ENCODE results near the gene CD248. TPM values are rescaled to one million over a fixed set of nuclear protein-coding genes. Genes with fewer than 3 reads are reported as not detected.
"Not testable (repeated sequence)": the region's sequence is repeated elsewhere in the genome, so short reads cannot be mapped to it uniquely, and the experiment has no call there.

Gene CD248, protein sequence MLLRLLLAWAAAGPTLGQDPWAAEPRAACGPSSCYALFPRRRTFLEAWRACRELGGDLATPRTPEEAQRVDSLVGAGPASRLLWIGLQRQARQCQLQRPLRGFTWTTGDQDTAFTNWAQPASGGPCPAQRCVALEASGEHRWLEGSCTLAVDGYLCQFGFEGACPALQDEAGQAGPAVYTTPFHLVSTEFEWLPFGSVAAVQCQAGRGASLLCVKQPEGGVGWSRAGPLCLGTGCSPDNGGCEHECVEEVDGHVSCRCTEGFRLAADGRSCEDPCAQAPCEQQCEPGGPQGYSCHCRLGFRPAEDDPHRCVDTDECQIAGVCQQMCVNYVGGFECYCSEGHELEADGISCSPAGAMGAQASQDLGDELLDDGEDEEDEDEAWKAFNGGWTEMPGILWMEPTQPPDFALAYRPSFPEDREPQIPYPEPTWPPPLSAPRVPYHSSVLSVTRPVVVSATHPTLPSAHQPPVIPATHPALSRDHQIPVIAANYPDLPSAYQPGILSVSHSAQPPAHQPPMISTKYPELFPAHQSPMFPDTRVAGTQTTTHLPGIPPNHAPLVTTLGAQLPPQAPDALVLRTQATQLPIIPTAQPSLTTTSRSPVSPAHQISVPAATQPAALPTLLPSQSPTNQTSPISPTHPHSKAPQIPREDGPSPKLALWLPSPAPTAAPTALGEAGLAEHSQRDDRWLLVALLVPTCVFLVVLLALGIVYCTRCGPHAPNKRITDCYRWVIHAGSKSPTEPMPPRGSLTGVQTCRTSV
- polyA plus RNA-seq (2012; ENCODE audit: missing spikeins): not detected

DNA sequence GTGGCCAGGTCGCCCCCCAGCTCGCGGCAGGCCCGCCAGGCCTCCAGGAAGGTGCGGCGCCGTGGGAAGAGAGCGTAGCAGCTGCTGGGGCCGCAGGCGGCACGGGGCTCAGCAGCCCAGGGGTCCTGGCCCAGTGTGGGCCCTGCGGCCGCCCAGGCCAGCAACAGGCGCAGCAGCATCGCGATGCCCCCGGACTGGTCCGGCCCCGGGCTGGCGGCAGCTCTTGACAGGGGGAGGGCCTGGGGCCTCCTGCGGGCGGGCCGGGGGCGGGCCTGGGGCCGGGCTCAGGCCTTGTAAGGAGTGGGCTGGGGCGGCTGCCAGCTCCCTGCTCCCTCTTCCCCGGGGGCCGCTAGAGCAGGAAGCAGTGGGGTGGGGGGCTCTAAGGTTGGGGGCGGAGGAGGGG lies at the start of gene CD248:
Gene CD248 (minus strand): TSS at position 196 of the 403 bp plus-strand sequence. CDS start 17 bp downstream, at position 179.
- TF ChIP-seq TAF1 (IDR thresholded peaks at IDR 0.05; ENCODE audit: borderline replicate concordance, low read depth, low read length) (no peak), POLR2A (IDR thresholded peaks at IDR 0.05; ENCODE audit: low read depth, low read length) (no peak)
- FAIRE-seq: no peak
- DNase-seq (ENCODE audit: insufficient read length): no peak

DNA sequence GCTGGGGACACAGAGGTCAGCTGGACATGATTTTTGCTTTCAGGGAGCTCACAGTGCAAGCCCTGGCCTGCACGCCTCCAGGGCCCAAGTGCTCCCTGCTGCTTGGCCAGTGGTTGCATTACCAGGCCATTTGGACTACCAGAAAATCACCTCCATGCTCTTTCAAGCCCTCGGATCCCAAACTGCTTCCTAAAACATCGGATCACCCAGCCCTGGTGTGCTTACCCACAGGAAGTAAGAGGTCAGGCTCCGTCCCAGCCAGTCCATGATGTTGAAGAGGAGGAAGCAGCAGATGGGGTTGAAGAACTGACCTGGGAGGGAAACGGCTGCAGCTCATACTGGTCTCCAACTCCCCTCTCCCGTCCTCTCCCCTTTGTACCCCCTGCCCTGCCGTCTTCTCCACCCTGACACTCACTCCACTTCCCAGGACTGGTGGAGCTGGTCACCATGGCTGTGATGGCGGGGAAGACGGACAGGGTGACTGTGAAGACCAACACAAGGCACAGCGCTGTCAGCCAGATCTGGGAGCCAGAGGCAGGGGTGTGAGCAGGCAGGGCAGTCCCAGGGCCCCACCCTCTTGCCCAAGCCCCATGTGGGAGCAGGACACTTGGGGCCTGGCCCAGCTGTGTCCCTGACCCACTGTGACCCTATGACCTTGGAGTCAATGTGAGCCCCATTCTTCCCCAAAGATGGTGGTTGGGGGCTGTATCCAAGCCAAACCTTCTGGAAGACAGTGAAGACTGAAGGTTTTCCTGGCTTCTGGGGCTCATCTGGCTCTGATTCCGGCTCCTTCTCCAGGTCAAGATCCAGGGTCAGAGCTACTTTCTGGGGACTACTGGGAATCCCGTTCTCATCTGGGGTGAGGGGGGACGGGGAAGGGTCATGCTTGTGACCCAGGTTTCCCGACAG lies 49.1 kb upstream of the CD248 start:
- TF ChIP-seq POLR2AphosphoS5 (IDR thresholded peaks at IDR 0.05; ENCODE audit: low read depth, low read length): no peak
- TF ChIP-seq POLR2A (IDR thresholded peaks at IDR 0.05; ENCODE audit: low read depth, low read length): no peak
- no peak for TF ChIP-seq TAF1 (IDR thresholded peaks at IDR 0.05; ENCODE audit: borderline replicate concordance, low read depth, low read length)
- DNase-seq (ENCODE audit: insufficient read length): peak; percentile 4
- no peak for FAIRE-seq

DNA sequence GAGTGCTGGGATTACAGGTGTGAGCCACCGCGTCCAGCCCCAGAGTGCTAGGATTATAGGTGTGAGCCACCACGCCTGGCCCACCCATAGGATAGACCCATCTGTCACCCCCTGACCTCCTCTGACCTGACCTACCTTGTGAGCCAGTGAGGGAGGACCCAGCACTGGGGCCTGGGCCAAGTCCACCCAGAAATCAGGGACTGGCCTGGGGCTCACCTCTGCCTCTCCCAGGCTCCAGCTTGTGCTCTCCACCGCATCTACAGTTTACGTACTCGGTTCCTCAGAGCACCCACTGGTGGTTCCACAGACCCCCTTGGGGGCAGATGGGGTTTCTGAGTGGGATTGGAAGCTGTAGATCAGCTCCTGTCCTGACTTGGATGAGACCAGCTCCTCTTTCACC lies 48.3 kb upstream of the CD248 start:
- TF ChIP-seq POLR2A (IDR thresholded peaks at IDR 0.05; ENCODE audit: low read depth, low read length) (no peak), POLR2AphosphoS5 (IDR thresholded peaks at IDR 0.05; ENCODE audit: low read depth, low read length) (no peak), TAF1 (IDR thresholded peaks at IDR 0.05; ENCODE audit: borderline replicate concordance, low read depth, low read length) (no peak)
- FAIRE-seq (no peak), DNase-seq (ENCODE audit: insufficient read length) (peak; percentile 5)

DNA sequence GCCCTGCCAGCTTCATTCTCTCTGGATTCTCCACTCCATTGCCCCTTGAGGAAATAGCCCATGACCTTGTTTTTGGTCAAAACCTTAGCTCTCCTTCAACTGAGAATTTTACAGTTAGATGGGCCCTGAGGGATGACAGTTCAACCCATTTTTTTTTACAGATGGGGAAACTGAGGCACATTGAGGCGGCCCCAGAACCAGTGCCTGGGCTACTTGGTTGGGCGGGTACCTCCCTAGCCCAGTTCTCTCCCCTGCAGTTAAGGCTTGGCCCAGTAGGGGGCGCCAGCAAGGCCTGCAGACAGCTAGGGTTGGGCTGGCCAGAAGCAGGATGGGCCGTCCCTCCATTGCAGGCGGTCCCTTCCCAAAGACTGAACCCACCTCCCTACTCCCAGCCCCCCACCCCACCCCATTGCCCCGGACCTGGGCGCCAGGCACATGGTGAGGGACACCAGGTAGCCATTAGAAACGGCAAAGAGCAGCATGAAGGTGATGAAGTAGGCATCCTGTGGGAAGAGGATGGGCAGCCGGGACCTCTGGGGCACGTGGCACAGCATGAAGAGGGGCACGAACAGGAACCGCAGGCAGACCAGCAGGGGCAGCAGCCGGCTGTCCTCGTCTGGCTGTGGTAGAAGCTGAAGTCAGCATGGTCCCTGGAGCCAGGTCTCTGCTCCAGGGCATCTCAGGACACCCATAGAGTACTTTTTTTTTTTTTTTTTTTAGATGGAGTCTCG lies 47.1 kb upstream of the CD248 start:
- DNase-seq (ENCODE audit: insufficient read length): peak; percentile 82

DNA sequence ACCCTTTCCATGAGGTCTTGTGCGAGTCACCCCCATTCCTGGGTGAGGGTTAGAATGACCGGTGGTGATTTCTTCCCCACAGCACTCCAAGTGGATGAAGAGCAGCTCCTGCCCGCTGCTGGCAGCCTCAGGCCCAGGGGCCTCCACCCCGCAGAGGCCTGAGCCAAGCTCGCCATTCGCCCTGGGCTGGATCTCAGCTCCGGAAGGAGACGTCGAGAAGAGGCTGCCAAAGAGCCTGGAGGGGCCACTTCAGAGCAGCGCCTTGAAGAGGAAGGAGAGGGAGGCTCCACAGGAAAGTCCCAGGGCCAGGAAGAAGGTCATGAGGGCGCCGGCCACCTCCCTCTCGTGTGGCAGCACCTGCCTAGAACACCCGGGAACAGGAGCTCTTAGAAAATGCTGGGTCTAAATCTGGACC lies 46.4 kb upstream of the CD248 start:
- no peak; the same call in 1 of the 2 replicates for TF ChIP-seq POLR2AphosphoS5 (IDR thresholded peaks at IDR 0.05; ENCODE audit: low read depth, low read length)
- TF ChIP-seq POLR2A (IDR thresholded peaks at IDR 0.05; ENCODE audit: low read depth, low read length): no peak
- TF ChIP-seq TAF1 (IDR thresholded peaks at IDR 0.05; ENCODE audit: borderline replicate concordance, low read depth, low read length): no peak
- DNase-seq (ENCODE audit: insufficient read length) (peak; percentile 4), FAIRE-seq (no peak)

More for the DNA sequence above, 47.1 kb upstream of the CD248 start:
- FAIRE-seq: peak; percentile 30
- TF ChIP-seq TAF1 (IDR thresholded peaks at IDR 0.05; ENCODE audit: borderline replicate concordance, low read depth, low read length): no peak
- TF ChIP-seq POLR2AphosphoS5 (IDR thresholded peaks at IDR 0.05; ENCODE audit: low read depth, low read length): no peak
- no peak for TF ChIP-seq POLR2A (IDR thresholded peaks at IDR 0.05; ENCODE audit: low read depth, low read length)

DNA sequence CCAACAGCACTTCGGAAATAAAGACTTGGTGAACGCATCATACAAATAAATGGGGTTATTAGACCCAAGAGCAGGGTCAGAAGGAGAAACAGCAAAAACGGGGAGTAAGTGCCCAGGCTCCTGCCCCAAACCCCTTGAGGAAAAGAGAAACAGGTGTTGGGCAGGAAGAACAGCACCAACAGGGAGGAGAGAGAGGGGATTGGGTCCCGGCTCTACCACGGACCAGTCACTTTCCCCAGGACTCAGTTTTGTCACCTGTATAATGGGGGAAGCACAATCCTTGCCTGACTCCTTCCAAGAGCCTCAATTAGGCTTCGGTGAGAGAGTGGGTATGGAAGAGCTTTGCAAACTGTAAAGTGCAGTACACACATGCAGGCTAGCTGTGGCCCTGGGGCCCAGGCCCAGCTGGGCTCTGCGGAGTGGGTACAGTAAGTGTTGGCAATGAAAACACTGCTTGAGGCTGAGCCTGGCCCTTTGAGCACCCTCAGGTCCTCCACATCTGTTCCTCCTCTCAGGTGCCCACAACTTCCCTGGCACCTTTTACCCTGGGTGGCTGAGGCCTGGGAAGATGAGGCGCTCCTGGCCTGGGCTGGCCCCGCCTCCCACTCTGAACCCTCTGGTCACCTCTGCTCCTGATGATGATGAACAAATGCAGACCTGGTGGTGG lies 45.8 kb upstream of the CD248 start:
- DNase-seq (ENCODE audit: insufficient read length) (peak; percentile 9), FAIRE-seq (no peak)
- no peak for TF ChIP-seq POLR2A (IDR thresholded peaks at IDR 0.05; ENCODE audit: low read depth, low read length)
- TF ChIP-seq POLR2AphosphoS5 (IDR thresholded peaks at IDR 0.05; ENCODE audit: low read depth, low read length): no peak; the same call in 1 of the 2 replicates
- TF ChIP-seq TAF1 (IDR thresholded peaks at IDR 0.05; ENCODE audit: borderline replicate concordance, low read depth, low read length): no peak

DNA sequence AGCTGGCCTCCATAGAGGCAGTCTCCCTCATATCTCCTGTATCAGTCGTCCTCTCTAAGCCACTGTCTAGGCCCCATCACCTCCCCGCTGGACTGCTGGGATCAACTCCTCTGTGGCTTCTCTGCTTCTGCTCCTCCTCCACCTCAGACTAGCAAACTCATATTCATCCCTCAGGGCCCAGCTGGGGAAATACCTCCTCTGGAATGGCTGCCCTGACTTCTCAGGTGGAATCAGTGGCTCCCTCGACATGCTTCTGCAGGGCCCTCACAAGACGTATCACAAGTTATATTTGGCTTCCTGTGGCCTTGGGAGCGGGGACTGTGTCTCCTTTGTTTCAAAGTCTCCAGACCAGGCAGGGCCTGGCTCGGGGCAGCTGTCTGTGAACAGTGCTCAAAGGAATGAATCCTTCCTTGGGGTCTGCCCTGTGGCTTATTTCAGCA lies 44.7 kb upstream of the CD248 start:
- no peak for FAIRE-seq
- TF ChIP-seq POLR2A (IDR thresholded peaks at IDR 0.05; ENCODE audit: low read depth, low read length) (no peak), POLR2AphosphoS5 (IDR thresholded peaks at IDR 0.05; ENCODE audit: low read depth, low read length) (no peak), TAF1 (IDR thresholded peaks at IDR 0.05; ENCODE audit: borderline replicate concordance, low read depth, low read length) (no peak)
- DNase-seq (ENCODE audit: insufficient read length): peak; percentile 9

DNA sequence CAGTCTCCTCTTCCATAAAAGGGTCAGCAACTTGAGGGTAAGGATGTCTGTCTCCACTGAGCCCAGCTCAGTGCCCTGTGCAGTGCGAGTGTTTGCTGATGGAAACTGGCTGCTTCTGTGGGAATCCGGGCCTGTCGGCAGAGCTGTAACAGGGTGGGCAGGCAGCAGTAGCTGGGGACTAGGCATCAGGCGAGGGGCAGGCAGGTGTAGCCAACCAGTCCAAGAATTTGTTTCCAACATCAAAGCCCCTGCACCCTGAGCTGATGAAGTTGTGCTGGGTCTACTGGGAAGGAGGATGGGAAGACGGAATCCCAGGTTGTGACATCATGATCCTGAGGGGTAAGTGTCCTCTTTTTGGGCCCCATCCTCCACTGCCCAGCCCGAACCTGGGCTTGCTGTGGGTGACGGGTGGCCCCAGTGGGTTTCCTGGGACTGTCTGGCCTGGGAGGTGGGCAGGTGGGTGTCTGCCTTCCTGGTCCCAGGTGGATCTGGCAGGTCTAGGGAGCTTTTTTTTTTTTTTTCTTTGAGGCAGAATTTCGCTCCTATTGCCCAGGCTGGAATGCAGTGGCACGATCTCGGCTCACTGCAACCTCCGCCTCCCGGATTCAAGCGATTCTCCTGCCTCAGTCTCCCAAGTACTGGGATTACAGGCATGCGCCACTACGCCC lies 43.7 kb upstream of the CD248 start:
- peak; percentile 4 for DNase-seq (ENCODE audit: insufficient read length)
- no peak for FAIRE-seq
- TF ChIP-seq POLR2A (IDR thresholded peaks at IDR 0.05; ENCODE audit: low read depth, low read length) (no peak), TAF1 (IDR thresholded peaks at IDR 0.05; ENCODE audit: borderline replicate concordance, low read depth, low read length) (no peak), POLR2AphosphoS5 (IDR thresholded peaks at IDR 0.05; ENCODE audit: low read depth, low read length) (no peak)

DNA sequence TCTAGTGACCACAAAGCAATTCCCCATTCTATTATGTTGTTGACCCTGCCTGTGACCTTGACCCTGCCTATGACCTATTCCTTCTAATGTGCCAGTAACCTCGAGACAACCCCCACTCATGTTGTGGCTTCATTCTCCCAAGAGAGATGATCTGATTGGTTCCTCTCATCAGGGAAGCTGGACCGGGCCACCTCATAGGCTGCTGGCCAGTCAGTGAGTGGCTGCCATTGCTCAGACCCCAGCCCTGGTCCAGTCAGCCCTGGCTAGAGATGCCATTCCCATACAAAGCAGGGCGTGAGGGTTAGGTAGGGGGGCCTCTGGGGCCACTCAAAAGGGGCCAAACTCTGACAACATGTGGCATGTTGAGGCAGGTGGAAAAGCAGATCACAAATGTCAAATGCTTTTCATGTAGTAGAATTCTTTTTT lies 42.8 kb upstream of the CD248 start:
- FAIRE-seq (no peak), DNase-seq (ENCODE audit: insufficient read length) (peak; percentile 4)
- TF ChIP-seq POLR2A (IDR thresholded peaks at IDR 0.05; ENCODE audit: low read depth, low read length) (no peak), TAF1 (IDR thresholded peaks at IDR 0.05; ENCODE audit: borderline replicate concordance, low read depth, low read length) (no peak)

DNA sequence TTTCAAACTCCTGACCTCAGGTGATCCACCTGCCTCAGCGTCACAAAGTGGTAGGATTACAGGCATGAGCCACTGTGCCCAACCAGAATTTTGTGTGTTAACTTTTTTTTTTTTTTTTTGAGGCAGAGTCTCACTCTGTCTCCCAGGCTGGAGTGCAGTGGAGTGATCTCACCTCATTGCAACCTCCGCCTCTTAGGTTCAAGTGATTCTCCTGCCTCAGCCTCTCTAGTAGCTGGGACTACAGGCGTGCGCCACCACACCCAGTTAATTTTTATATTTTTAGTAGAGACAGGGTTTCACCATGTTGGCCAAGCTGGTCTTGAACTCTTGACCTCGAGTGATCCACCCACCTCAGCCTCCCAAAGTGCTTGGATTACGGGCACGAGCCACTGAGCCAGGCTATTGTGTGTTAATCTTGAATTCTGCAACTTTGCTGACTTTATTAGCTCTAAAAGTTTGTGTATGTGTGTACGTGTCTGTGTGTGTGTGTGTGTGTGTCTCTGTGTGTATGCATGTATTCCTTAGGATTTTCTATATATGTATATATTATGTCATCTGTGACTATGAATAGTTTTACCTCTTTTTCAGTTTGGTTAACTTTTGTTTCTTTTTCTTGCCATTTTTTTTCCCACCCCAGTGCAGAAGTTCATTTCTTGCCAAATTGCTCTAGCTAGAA lies 33.9 kb upstream of the CD248 start:
- DNase-seq (ENCODE audit: insufficient read length); FAIRE-seq: not testable (repeated sequence)

Measured in GM12892 (cell line).